ENCODE measurements around the gene MAGI2.

Gene MAGI2

DNA sequence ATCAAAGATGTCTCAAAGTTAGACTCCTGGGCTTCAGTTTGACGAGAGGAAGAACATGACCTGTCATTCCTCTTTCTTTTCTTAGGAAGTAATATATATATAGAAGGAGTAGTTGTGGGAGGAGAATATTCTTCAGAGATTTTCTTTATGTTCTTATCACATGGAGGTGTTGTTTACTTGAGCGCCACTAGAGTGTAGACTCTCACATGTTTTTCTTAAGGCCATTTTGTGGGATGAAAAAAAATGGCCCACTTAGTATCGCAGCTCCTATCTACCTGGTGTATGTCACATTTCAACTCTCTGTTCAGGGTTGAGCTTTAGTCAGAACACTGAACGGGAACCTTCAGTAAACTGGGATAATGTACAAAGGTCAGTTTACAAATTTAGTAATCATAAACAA is 1009.7 kb downstream of the MAGI2 start:
- DNase-seq (ENCODE audit: low read depth): no peak
- no peak overlapping the region for H3K4me3 ChIP-seq (ENCODE audit: low read length)
- no peak for TF ChIP-seq CTCF (conservative IDR thresholded peaks at IDR 0.05; ENCODE audit: low read length)

DNA sequence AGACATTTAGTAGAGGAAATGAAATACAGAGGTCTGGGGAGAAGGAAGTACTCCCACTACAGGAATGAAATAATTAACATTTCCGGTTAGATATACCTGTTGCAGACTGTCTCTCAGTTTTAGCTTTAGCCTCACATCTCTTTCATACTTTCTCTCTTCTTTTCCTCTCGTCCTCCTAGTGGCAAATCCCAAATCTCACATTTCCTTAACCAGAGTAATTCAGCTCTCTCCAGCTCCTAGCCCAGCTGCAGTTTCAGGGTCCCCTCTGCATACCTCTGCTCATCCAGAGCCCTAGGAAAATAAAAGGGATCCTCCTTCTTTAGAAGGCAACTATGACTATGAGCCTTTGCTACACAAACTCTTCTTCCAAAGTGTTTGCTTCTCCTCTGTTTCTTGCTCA is 1011.7 kb downstream of the MAGI2 start:
- DNase-seq (ENCODE audit: low read depth): no peak
- no peak for TF ChIP-seq CTCF (conservative IDR thresholded peaks at IDR 0.05; ENCODE audit: low read length)
- H3K4me3 ChIP-seq (ENCODE audit: low read length): no peak overlapping the region

DNA sequence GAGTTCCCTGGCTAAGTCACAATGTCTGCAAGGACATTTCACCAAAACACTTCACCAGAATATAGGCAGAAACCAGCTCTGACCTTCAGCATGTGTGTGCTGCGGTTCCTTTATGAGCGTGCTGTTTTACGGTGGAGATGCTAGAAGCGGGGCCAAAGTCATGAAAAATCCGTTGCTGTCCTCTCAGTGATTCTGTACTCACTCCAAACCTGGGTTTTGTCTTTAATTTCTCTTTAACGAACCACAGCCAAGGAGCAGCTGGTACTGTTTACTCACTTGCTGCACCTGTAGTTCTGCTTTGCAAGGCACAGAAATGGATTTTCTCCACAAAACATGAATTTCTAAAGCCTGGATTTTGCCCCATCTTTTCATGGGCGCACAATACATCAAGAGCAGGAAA is 1015.0 kb downstream of the MAGI2 start:
- no peak overlapping the region for H3K4me3 ChIP-seq (ENCODE audit: low read length)
- no peak for DNase-seq (ENCODE audit: low read depth)
- no peak for TF ChIP-seq CTCF (conservative IDR thresholded peaks at IDR 0.05; ENCODE audit: low read length)

- DNase-seq (ENCODE audit: low read depth): peak; percentile 80
- no peak for TF ChIP-seq CTCF (conservative IDR thresholded peaks at IDR 0.05; ENCODE audit: low read length)
- H3K4me3 ChIP-seq (ENCODE audit: low read length): no peak overlapping the region
These were observed 1016.3 kb downstream of the MAGI2 start for GRCh38 chr7:78437118-78437517.

DNA sequence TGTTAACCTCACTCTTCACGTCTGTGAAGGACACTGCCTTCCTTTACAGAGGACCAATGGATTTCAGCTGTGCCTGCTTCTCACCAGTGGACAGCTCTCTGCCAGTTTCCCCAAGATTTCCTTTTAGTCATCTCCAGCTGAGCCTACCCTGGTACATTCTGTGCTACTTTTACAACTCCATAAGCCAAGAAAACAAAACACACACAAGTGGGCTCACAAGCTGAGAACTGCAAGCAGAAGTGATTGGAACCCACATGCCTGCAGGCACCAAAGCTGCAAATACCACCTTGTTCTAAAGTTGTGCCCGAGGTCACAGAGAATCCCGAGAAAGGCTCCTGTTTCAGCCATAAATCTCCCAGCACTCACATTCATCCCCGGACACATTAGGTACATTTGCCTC is 1018.1 kb downstream of the MAGI2 start:
- peak; percentile 5 for DNase-seq (ENCODE audit: low read depth)
- H3K4me3 ChIP-seq (ENCODE audit: low read length): no peak overlapping the region
- TF ChIP-seq CTCF (conservative IDR thresholded peaks at IDR 0.05; ENCODE audit: low read length): no peak

- no peak overlapping the region for H3K4me3 ChIP-seq (ENCODE audit: low read length)
- no peak for DNase-seq (ENCODE audit: low read depth)
- TF ChIP-seq CTCF (conservative IDR thresholded peaks at IDR 0.05; ENCODE audit: low read length): 0 out of 2 replicates have a peak, but pooled peaks have one; percentile 5
These were observed 1019.2 kb downstream of the MAGI2 start for GRCh38 chr7:78434281-78434680.

- DNase-seq (ENCODE audit: low read depth): no peak
- no peak overlapping the region for H3K4me3 ChIP-seq (ENCODE audit: low read length)
- TF ChIP-seq CTCF (conservative IDR thresholded peaks at IDR 0.05; ENCODE audit: low read length): no peak
These were observed 1020.0 kb downstream of the MAGI2 start for GRCh38 chr7:78433421-78433820.
